NCI-H2107 (cell line): ENCODE measurements around the gene EDIL3.

ENCODE experiments used
- DNase-seq: peaks from one replicate; lab custom pipeline; 2025; lab: John Stamatoyannopoulos, UW

Gene EDIL3

GRCh38 chr5:83911367-83911919 is 473.2 kb downstream of the EDIL3 start:
- no peak for DNase-seq

GRCh38 chr5:83900306-83900705 is 484.4 kb downstream of the EDIL3 start:
- no peak for DNase-seq

- DNase-seq, result no peak
These were observed 485.2 kb downstream of the EDIL3 start for GRCh38 chr5:83899326-83899970.

GRCh38 chr5:83895860-83896259 is 488.8 kb downstream of the EDIL3 start:
- no peak for DNase-seq

- no peak for DNase-seq
These were observed 493.4 kb downstream of the EDIL3 start for GRCh38 chr5:83891261-83891660.
